Endothelial cell of umbilical vein (primary cell): ENCODE data around the gene EMX1. TPM values are rescaled to one million over a fixed set of nuclear protein-coding genes. Genes with fewer than 3 reads are reported as not detected.

Source experiments
- BruUV-seq: library from RNA; stranded (reverse); fragments of 400-500 nt; replicated peaks from 2 replicates; lab custom pipeline; 2021; lab: Mats Ljungman, UMichigan
- CTCF ChIA-PET: fragments of 300-600, 350-600 bp; sonication (Branson Sonifier 250); formaldehyde crosslinking; loops from one replicate; lab custom pipeline; 2021; ENCODE audit warnings: antibody characterized with exemption, inconsistent platforms; lab: Charles Lee
- POLR2A ChIA-PET: fragments of 300-600, 350-600 bp; sonication (Branson Sonifier 250); formaldehyde crosslinking; loops from one replicate; lab custom pipeline; 2021; ENCODE audit warnings: antibody characterized with exemption, inconsistent platforms; lab: Charles Lee
- DNase-seq: peaks from one replicate; pipeline ENCODE4 v3.0.0-alpha.2; 2011; ENCODE audit warnings: low read depth, low spot score
- FAIRE-seq: peaks from 2 replicates; lab custom pipeline; 2011; peaks lifted over from hg19 to GRCh38; lab: Jason Lieb, UNC
- H2AFZ ChIP-seq: 2 replicates; pipeline ENCODE4 v1.6.0; 2012; ENCODE audit warnings: low read depth, low read length, control low read depth, inconsistent platforms
- H3K27ac ChIP-seq: 2 replicates; pipeline ENCODE4 v1.5.1; 2011; ENCODE audit warnings: low read depth, mild to moderate bottlenecking, control low read depth, low read length, moderate library complexity; ENCODE audit not compliant: insufficient read depth
- H3K27me3 ChIP-seq, 2 experiments: 2 replicates each; pipeline versions ENCODE4 v1.6.0 to v1.6.1; 2011; ENCODE audit warnings: low read length in 2 of 2, mixed read lengths in 1 of 2; ENCODE audit not compliant: control insufficient read depth in 2 of 2, insufficient read depth in 2 of 2
- H3K36me3 ChIP-seq, 2 experiments: 2 replicates in 1 of 2; 3 replicates in 1 of 2; pipeline ENCODE4 v1.5.1; 2011; ENCODE audit warnings: low read length in 2 of 2, mild to moderate bottlenecking in 1 of 2, moderate library complexity in 1 of 2; ENCODE audit not compliant: control insufficient read depth in 2 of 2, insufficient read depth in 2 of 2; ENCODE audit errors: extremely low read depth in 1 of 2
- H3K4me1 ChIP-seq: 3 replicates; pipeline ENCODE4 v1.5.1; 2011; ENCODE audit warnings: mild to moderate bottlenecking, low read length; ENCODE audit not compliant: control insufficient read depth, insufficient read depth; ENCODE audit errors: extremely low read depth
- H3K4me2 ChIP-seq: 2 replicates; pipeline ENCODE4 v1.6.1; 2011; ENCODE audit warnings: low read length, control low read depth, mixed read lengths; ENCODE audit not compliant: insufficient read depth
- H3K4me3 ChIP-seq, 3 experiments: fragments of 200-600 bp in 1 of 3; sonication (generic), shearing (Covaris generic) in 1 of 3; replicated peaks in 1 of 3; 2 replicates each; pipeline ENCODE4 v1.5.1; 2011 to 2016; ENCODE audit warnings: control low read depth in 3 of 3, low read length in 3 of 3, mild to moderate bottlenecking in 2 of 3, inconsistent platforms in 1 of 3, low read depth in 1 of 3, moderate library complexity in 1 of 3; ENCODE audit not compliant: insufficient read depth in 1 of 3
- H3K79me2 ChIP-seq: 2 replicates; pipeline ENCODE4 v1.6.0; 2012; ENCODE audit warnings: low read length, inconsistent platforms; ENCODE audit not compliant: control insufficient read depth, insufficient read depth
- H3K9ac ChIP-seq: replicated peaks from 2 replicates; pipeline ENCODE3; 2011; ENCODE audit warnings: low read length, control low read depth; ENCODE audit not compliant: insufficient read depth; ENCODE audit errors: extremely low read depth
- H3K9me1 ChIP-seq: replicated peaks from 3 replicates; pipeline ENCODE4 v1.6.0; 2011; ENCODE audit warnings: mild to moderate bottlenecking, low read length; ENCODE audit not compliant: control insufficient read depth, insufficient read depth; ENCODE audit errors: extremely low read depth
- H3K9me3 ChIP-seq: replicated peaks from 2 replicates; pipeline ENCODE4 v1.5.1; 2012; ENCODE audit warnings: low read length, inconsistent platforms; ENCODE audit not compliant: control insufficient read depth, insufficient read depth
- H4K20me1 ChIP-seq: replicated peaks from 2 replicates; pipeline ENCODE3; 2011; ENCODE audit warnings: mild to moderate bottlenecking, low read length; ENCODE audit not compliant: control insufficient read depth, insufficient read depth; ENCODE audit errors: extremely low read depth
- EZH2 ChIP-seq: IDR thresholded peaks from 2 replicates; pipeline ENCODE4 v1.6.1; 2012; ENCODE audit warnings: borderline replicate concordance, low read depth, mild to moderate bottlenecking, moderate library complexity, low read length, inconsistent platforms; ENCODE audit not compliant: severe bottlenecking
- FOS ChIP-seq: IDR thresholded peaks from 2 replicates; pipeline ENCODE4 v1.6.1; 2011; ENCODE audit warnings: mild to moderate bottlenecking, low read length, moderate library complexity, borderline replicate concordance; ENCODE audit not compliant: insufficient read depth
- GATA2 ChIP-seq: IDR thresholded peaks from 2 replicates; pipeline ENCODE4 v1.7.0; 2011; ENCODE audit warnings: low read depth, mild to moderate bottlenecking, moderate library complexity, mixed read lengths, low read length; ENCODE audit not compliant: insufficient read length, insufficient read depth
- JUN ChIP-seq: IDR thresholded peaks from 2 replicates; pipeline ENCODE4 v1.6.1; 2011; ENCODE audit warnings: borderline replicate concordance, low read depth; ENCODE audit not compliant: insufficient read length, insufficient read depth
- MYC ChIP-seq: IDR thresholded peaks from one replicate; pipeline ENCODE4 v1.6.1; 2011; ENCODE audit warnings: mild to moderate bottlenecking, low read depth, low read length
- POLR2A ChIP-seq: IDR thresholded peaks from 2 replicates; pipeline ENCODE4 v1.6.1; 2012; ENCODE audit warnings: low read depth, mild to moderate bottlenecking, control low read depth, low read length
- POLR2AphosphoS5 ChIP-seq: IDR thresholded peaks from 2 replicates; pipeline ENCODE4 v1.6.1; 2012; ENCODE audit warnings: low read depth, mild to moderate bottlenecking, control low read depth, low read length, moderate library complexity; ENCODE audit not compliant: insufficient read depth
- dilution Hi-C: fragments of 300-500 bp; cut with MboI; formaldehyde crosslinking; loops from one replicate; pipeline ENCODE4 v1.15.0; 2019; ENCODE audit warnings: low sequenced_read_pairs; ENCODE audit not compliant: extremely low pct_ligation_motif_present
- intact Hi-C: fragments of 100-400 bp; cut with micrococcal nuclease; formaldehyde crosslinking; loops from one replicate; pipeline ENCODE4 v1.10.0; 2022
- polyA plus RNA-seq, 4 experiments: library from polyadenylated mRNA; depleted of rRNA in 3 of 4; stranded (reverse) in 3 of 4; unstranded in 1 of 4; fragments of >200 nt; gene quantifications; 2 replicates each; pipeline versions ENCODE4 v1.2.1 to v1.2.3, GENCODE V29; 2011 to 2012; ENCODE audit warnings: missing spikeins in 1 of 4
- total RNA-seq: library from RNA; stranded (reverse); gene quantifications from 2 replicates; pipeline ENCODE4 v1.2.3, GENCODE V29; 2021
- TF ChIP-seq, protein P1 (sequence below): IDR thresholded peaks from 2 replicates; pipeline ENCODE4 v1.6.1; 2011; ENCODE audit not compliant: insufficient read depth, insufficient read length
- TF ChIP-seq, protein P2 (sequence below), 2 donors: IDR thresholded peaks; 1 replicate in 1 of 2; 2 replicates in 1 of 2; pipeline ENCODE4 v1.5.1; 2011; ENCODE audit warnings: low read length in 2 of 2, mild to moderate bottlenecking in 2 of 2, moderate library complexity in 2 of 2, control low read depth in 1 of 2, inconsistent platforms in 1 of 2, low read depth in 1 of 2; ENCODE audit not compliant: insufficient read depth in 1 of 2; ENCODE audit errors: extremely low read depth in 1 of 2

EMX1 gene
- total and polyA plus RNA-seq, 2 donors (not counting 3 experiments of a cell fraction or from before 2014, with no cell fraction given) = not detected

DNA sequence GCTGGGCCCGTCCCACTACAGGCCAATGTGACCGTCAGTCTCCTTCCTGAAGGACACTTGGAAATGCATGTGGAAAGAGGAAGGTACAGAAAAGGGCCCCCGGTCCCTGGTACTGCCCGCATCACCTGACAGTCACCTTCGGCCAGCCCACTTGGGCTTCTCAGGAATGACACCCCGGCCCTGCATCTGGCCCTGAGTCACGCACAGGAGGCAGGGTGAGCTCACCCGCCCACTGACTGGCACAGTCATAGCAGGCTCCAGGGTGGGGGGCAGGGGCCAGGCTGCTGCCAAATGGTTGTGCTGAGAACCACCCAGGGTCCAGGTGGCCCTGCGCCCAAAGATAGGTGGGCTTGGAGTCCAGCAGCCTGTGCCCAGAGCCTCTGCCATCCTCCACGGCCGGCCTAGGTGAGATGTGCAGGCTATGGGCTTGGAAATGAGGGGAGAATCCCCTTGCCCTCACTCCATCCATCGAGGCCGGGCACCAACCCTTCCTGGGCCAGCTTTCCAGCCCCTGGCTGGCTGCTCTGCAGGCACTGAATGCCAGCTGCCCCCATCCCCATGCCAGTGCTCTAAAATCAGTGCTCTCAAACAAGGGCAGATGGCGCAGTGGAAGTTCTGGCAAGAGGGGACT lies 14.1 kb downstream of the EMX1 start:
- Histone ChIP-seq H3K27me3 (peaks cover 42 to 51% of the 10 kb centered on the region in 2 experiments), H4K20me1 (no peaks in the 10 kb centered on the region), H3K9me3 (no peaks in the 10 kb centered on the region), H3K4me3 (no peak overlapping the region), H3K9me1 (no peaks in the 10 kb centered on the region), H2AFZ (no peak overlapping the region), H3K79me2 (no peaks in the 10 kb centered on the region), H3K9ac (no peak overlapping the region), H3K36me3 (no peaks in the 10 kb centered on the region), H3K27ac (no peak overlapping the region), H3K4me1 (no peaks in the 10 kb centered on the region), H3K4me2 (no peak overlapping the region)
- dilution Hi-C loops = no loop called here
- BruUV-seq = no TSS peak
- TF ChIP-seq POLR2A (no peak), MYC (no peak), GATA2 (no peak)
- POLR2A ChIA-PET = no interaction called here
- CTCF ChIA-PET = interaction anchor here (4.1 kb wide), 1 partner anchor 38 kb away, joined by 26 read pairs; no protein-coding TSS in a partner anchor
- intact Hi-C loops = no loop called here
- DNase-seq (no peak), FAIRE-seq (no peak)

DNA sequence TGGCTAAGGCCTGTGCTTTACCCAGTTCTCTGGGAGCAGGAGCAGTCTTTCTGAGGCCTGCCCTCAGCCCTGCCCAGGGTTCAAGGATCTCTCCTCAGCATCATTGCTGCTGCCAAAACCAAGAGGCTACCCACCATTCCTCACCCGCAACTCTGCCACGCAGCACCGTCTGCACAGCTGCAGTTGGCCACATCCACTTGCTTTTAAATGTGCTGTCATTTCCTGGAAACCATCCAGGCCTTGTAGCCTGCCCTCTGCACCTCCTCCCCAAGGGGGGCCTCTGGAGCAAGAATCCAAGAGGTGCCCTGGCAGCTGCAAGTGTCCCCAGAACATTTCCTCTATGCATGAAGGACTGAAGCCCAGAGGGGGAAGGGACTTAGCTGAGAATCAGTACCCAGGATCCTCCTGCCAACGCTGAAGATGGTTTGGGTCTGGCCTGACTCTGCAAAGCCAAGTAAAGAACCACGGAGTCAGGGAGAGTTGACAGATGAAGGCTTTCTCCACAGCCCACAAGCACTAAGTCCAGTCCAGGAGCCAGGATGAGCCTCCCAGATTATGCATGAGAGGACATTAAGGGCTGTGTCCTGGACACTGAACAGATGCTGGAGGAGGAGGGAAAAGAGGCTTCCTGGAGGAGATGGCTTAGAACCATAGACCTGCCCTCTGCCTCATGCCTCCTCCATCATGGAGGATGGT lies 14.9 kb downstream of the EMX1 start:
- Histone ChIP-seq H3K4me1 (no peaks in the 10 kb centered on the region), H2AFZ (no peak overlapping the region), H3K36me3 (no peaks in the 10 kb centered on the region), H3K9me3 (no peaks in the 10 kb centered on the region), H4K20me1 (no peaks in the 10 kb centered on the region), H3K27me3 (peaks cover 34 to 47% of the 10 kb centered on the region in 2 experiments), H3K4me2 (no peak overlapping the region), H3K79me2 (no peaks in the 10 kb centered on the region), H3K9ac (no peak overlapping the region), H3K9me1 (no peaks in the 10 kb centered on the region), H3K4me3 (no peak overlapping the region), H3K27ac (no peak overlapping the region)
- TF ChIP-seq MYC = no peak
- TF ChIP-seq EZH2 = no peak
- TF ChIP-seq GATA2 = no peak
- TF ChIP-seq, protein P1, sequence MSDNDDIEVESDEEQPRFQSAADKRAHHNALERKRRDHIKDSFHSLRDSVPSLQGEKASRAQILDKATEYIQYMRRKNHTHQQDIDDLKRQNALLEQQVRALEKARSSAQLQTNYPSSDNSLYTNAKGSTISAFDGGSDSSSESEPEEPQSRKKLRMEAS = no peak
- TF ChIP-seq POLR2A = no peak
- no peak for TF ChIP-seq JUN
- no peak for TF ChIP-seq FOS
- TF ChIP-seq, protein P2, sequence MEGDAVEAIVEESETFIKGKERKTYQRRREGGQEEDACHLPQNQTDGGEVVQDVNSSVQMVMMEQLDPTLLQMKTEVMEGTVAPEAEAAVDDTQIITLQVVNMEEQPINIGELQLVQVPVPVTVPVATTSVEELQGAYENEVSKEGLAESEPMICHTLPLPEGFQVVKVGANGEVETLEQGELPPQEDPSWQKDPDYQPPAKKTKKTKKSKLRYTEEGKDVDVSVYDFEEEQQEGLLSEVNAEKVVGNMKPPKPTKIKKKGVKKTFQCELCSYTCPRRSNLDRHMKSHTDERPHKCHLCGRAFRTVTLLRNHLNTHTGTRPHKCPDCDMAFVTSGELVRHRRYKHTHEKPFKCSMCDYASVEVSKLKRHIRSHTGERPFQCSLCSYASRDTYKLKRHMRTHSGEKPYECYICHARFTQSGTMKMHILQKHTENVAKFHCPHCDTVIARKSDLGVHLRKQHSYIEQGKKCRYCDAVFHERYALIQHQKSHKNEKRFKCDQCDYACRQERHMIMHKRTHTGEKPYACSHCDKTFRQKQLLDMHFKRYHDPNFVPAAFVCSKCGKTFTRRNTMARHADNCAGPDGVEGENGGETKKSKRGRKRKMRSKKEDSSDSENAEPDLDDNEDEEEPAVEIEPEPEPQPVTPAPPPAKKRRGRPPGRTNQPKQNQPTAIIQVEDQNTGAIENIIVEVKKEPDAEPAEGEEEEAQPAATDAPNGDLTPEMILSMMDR (IDR thresholded peaks at IDR 0.05; ENCODE audit: extremely low read depth in 1 of 2, insufficient read depth in 1 of 2, low read depth in 1 of 2, low read length in 2 of 2) = no peak
- no peak for TF ChIP-seq POLR2AphosphoS5
- intact Hi-C loops = no loop called here
- DNase-seq = no peak
- ChIA-PET CTCF (interaction anchor here (4.1 kb wide), 1 partner anchor 39 kb away, joined by 26 read pairs; no protein-coding TSS in a partner anchor), POLR2A (interaction anchor here (0.5 kb wide), 1 partner anchor 370 kb away, joined by 4 read pairs; no protein-coding TSS in a partner anchor)
- FAIRE-seq = no peak
- BruUV-seq = no TSS peak
- dilution Hi-C loops = no loop called here
